SJCRH30 (cell line): ENCODE results near the gene MPST. TPM values are rescaled to one million over a fixed set of nuclear protein-coding genes. Genes with fewer than 3 reads are reported as not detected.

ENCODE experiments used
- DNase-seq, 2 experiments: peaks; one replicate each; pipeline ENCODE4 v3.0.0-alpha.2; 2015 to 2020
- H3K27ac ChIP-seq: fragments of 250-450 bp; sonication (Bioruptor Pico); 2 replicates; pipeline ENCODE4 v1.5.1; 2020; ENCODE audit warnings: mild to moderate bottlenecking, moderate library complexity
- H3K27me3 ChIP-seq: fragments of 250-450 bp; sonication (Bioruptor Pico); 2 replicates; pipeline ENCODE4 v1.5.1; 2020; ENCODE audit warnings: mild to moderate bottlenecking, moderate library complexity
- H3K36me3 ChIP-seq: fragments of 250-450 bp; sonication (Bioruptor Pico); 2 replicates; pipeline ENCODE4 v1.5.1; 2020; ENCODE audit warnings: mild to moderate bottlenecking, moderate library complexity
- H3K4me1 ChIP-seq: fragments of 250-450 bp; sonication (Bioruptor Pico); 2 replicates; pipeline ENCODE4 v1.5.1; 2020; ENCODE audit warnings: mild to moderate bottlenecking, moderate library complexity
- H3K4me3 ChIP-seq: fragments of 250-450 bp; sonication (Bioruptor Pico); 2 replicates; pipeline ENCODE4 v1.5.1; 2020; ENCODE audit warnings: mild to moderate bottlenecking, moderate library complexity
- H3K9me3 ChIP-seq: fragments of 250-450 bp; sonication (Bioruptor Pico); replicated peaks from 2 replicates; pipeline ENCODE4 v1.5.1; 2020; ENCODE audit warnings: mild to moderate bottlenecking, moderate library complexity
- total RNA-seq: library from RNA; depleted of rRNA; stranded (reverse); fragments of >200 nt; shearing (Covaris generic); gene quantifications from 2 replicates; pipeline ENCODE4 v1.2.3, GENCODE V29; 2014; rRNA removed

Gene MPST
- total RNA-seq, 1 experiment from 2014 or later = 58.7 TPM

DNA sequence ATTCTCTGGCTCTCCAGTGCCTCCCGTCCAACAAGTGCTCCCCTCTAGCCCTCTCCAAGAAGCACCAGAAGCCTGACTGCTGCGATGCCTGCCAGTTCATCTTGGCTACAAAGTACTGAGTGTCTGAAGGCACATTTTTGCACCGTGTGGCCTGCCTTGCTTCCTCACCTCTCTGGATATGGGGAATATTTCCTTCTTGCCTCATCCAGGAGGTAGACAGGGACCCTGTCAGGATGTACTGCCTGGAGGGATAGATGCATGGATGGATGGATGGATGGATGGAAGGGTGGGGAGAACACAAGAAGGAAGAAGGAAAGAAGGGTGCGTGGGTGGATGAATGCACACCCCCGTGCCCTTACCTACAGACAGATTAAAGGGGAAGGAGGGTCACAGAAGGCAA, 59.6 kb downstream of the MPST start:
- H3K4me3 ChIP-seq = no peak overlapping the region
- H3K4me1 ChIP-seq = no peaks in the 10 kb centered on the region
- no peaks in the 10 kb centered on the region for H3K27me3 ChIP-seq
- no peaks in the 10 kb centered on the region for H3K9me3 ChIP-seq
- DNase-seq = no peak
- H3K27ac ChIP-seq = no peak overlapping the region
- no peaks in the 10 kb centered on the region for H3K36me3 ChIP-seq

Other genes starting within 250 kb of the MPST start
- gene IFT27, start 243.6 kb upstream of the MPST start, total RNA-seq = 1.8 and 2.2 TPM in 2 replicates
- 0.45 TPM in 1 of 2 replicates, not detected in the other for gene PVALB, start 202.7 kb upstream of the MPST start, total RNA-seq
- not detected in 2 replicates for gene NCF4, start 158.7 kb upstream of the MPST start, total RNA-seq
- gene CSF2RB, start 106.1 kb upstream of the MPST start, total RNA-seq = not detected in 2 replicates
- 5.4 and 5.7 TPM in 2 replicates for gene TST, start 295 bp upstream of the MPST start, total RNA-seq
- 12.5 and 14.1 TPM in 2 replicates for gene KCTD17, start 32.0 kb downstream of the MPST start, total RNA-seq
- not detected in 2 replicates for gene TMPRSS6, start 90.0 kb downstream of the MPST start, total RNA-seq
- 0.13 and 0.26 TPM in 2 replicates for gene IL2RB, start 130.2 kb downstream of the MPST start, total RNA-seq
- 0.08 TPM in 1 of 2 replicates, not detected in the other for gene C1QTNF6, start 168.5 kb downstream of the MPST start, total RNA-seq
- gene SSTR3, start 192.7 kb downstream of the MPST start, total RNA-seq = not detected in 2 replicates
- gene RAC2, start 224.5 kb downstream of the MPST start, total RNA-seq = not detected in 2 replicates